GM12801 (cell line): ENCODE measurements around the gene RBFOX2.

Experiments used
- TF ChIP-seq, protein P1 (sequence below): IDR thresholded peaks from one replicate; pipeline ENCODE4 v1.5.1; 2011; ENCODE audit warnings: control low read depth; ENCODE audit not compliant: insufficient read length; ENCODE audit errors: extremely low read depth

The RBFOX2 gene

DNA sequence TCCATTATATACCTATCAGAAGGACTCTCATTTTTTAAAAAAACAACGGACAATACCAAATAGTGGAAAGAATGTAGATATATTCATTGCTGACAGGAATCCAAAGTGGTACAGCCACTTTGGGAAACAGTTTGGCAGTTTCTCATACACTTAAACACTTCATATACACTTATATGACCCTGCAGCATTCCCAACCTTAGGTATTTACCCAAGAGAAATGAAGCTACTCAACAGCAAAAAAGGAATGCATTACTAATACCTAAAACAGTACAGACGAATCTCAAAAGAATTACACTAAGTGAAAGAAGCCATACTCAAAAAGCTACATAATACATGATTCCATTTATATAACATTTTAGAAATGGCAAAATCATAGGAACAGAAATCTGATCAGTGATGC lies 51.5 kb downstream of the RBFOX2 start:
- TF ChIP-seq, protein P1, sequence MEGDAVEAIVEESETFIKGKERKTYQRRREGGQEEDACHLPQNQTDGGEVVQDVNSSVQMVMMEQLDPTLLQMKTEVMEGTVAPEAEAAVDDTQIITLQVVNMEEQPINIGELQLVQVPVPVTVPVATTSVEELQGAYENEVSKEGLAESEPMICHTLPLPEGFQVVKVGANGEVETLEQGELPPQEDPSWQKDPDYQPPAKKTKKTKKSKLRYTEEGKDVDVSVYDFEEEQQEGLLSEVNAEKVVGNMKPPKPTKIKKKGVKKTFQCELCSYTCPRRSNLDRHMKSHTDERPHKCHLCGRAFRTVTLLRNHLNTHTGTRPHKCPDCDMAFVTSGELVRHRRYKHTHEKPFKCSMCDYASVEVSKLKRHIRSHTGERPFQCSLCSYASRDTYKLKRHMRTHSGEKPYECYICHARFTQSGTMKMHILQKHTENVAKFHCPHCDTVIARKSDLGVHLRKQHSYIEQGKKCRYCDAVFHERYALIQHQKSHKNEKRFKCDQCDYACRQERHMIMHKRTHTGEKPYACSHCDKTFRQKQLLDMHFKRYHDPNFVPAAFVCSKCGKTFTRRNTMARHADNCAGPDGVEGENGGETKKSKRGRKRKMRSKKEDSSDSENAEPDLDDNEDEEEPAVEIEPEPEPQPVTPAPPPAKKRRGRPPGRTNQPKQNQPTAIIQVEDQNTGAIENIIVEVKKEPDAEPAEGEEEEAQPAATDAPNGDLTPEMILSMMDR, result no peak

DNA sequence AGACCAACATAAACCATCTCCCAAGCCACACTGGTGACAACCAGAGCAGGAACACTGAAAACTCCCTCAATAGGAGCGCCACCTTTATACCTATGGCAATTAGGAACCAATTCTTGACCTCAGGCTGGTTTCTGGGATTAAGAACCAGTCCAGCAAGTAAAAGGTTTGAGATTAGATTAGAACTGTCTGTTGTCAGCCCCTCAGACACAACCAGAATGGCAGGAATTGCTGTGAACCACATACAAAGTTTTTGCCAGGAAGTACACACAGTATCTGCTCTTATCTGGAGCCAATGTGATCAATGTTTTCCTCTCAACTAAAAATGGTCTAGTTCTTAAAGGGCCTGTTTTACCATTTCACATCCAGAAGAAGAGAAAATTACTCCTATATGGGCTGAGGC lies 55.2 kb downstream of the RBFOX2 start:
- TF ChIP-seq, protein P1, result no peak

- TF ChIP-seq, protein P1, result no peak
Observed at GRCh38 chr22:35972559-35972958, 56.1 kb downstream of the RBFOX2 start.

DNA sequence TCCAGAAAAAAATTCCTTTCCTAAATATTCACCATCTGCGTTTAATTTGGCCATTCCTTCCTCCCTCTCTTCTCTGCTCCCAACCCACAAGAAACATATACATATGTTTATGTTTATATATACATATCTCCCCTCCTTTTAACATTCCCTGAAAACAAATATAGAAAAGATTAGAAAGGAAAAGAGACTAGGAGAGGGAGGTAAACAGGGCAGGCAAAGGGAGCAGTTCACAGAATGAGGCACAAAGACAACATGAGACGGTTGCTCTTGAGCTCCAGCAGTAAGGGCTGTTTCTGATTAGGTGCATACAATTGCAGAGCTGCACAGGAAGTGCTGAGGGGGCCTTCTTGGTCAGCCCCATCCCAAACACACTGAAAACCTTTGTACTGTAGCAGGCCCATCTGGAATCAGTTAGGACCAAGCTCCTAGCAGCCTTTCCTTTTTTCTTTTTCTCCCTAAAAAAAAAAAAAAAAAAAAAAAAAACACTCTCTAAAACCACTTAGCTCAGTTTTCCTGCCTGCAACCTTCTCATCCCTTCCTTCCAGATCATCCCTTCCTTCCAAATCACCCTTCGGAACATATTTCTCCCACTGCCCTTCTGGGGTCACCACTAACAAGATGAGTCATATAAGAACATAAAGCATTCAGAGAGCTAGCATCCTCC lies 57.0 kb downstream of the RBFOX2 start:
- TF ChIP-seq, protein P1, result no peak

- TF ChIP-seq, protein P1, result no peak
Observed at GRCh38 chr22:35970616-35971455, 57.8 kb downstream of the RBFOX2 start.

DNA sequence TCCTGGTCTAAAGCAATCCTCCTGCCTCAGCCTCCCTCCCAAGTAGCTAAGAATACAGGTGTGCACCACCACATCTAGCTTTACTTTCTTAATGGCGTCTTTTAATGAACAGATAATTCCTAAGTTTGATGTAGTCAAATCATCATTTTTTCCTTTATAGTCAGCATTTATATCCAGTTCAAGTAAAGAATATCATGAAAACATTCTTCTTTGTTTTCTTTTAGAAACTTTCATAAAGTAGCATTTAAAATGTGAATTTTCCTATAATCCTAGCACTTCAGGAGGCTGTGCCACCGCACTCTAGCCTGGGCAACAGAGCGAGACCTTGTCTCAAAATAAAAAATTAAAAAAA lies 61.6 kb downstream of the RBFOX2 start:
- TF ChIP-seq, protein P1, result no peak

- TF ChIP-seq, protein P1, result no peak
Observed at GRCh38 chr22:35966314-35967045, 62.1 kb downstream of the RBFOX2 start.
